ENCODE data around the gene APCDD1L. TPM values are rescaled to one million over a fixed set of nuclear protein-coding genes. Genes with fewer than 3 reads are reported as not detected.

Gene APCDD1L
- total and polyA plus RNA-seq, 8 donors = 0.16 to 1.8 (median 0.32) TPM

- no peaks in the 10 kb centered on the region for H3K36me3 ChIP-seq
- ATAC-seq = no peak
- H3K27me3 ChIP-seq = no peaks in the 10 kb centered on the region
- H3K9me3 ChIP-seq = no peaks in the 10 kb centered on the region
- DNase-seq = no peak
- H3K27ac ChIP-seq = no peak overlapping the region
- no peak for TF ChIP-seq CTCF (IDR thresholded peaks at IDR 0.05)
- 61 to 69% methylated on average over 2 of the region's 2 CpGs for WGBS, 2 donors
- no peak for FAIRE-seq
- H3K4me1 ChIP-seq = no peaks in the 10 kb centered on the region
- H3K4me3 ChIP-seq = no peak overlapping the region
- intact Hi-C loops (cut with DNase I) = no loop called here
Observed at GRCh38 chr20:58523971-58524315, 8.7 kb upstream of the APCDD1L start.

- H3K27ac ChIP-seq = no peak overlapping the region
- no peaks in the 10 kb centered on the region for H3K27me3 ChIP-seq
- WGBS, 2 donors = 26 to 34% methylated on average over 19 of the region's 19 CpGs
- no peak for ATAC-seq
- intact Hi-C loops (cut with DNase I) = no loop called here
- H3K4me1 ChIP-seq = no peaks in the 10 kb centered on the region
- FAIRE-seq = no peak
- TF ChIP-seq CTCF (IDR thresholded peaks at IDR 0.05) = no peak
- DNase-seq = no peak
- H3K36me3 ChIP-seq = no peaks in the 10 kb centered on the region
- H3K9me3 ChIP-seq = no peaks in the 10 kb centered on the region
- no peak overlapping the region for H3K4me3 ChIP-seq
Observed at GRCh38 chr20:58523072-58523970, 8.1 kb upstream of the APCDD1L start.

- 14 to 16% methylated on average over 3 of the region's 3 CpGs for WGBS, 2 donors
- no peaks in the 10 kb centered on the region for H3K4me1 ChIP-seq
- no peak overlapping the region for H3K27ac ChIP-seq
- no peaks in the 10 kb centered on the region for H3K9me3 ChIP-seq
- no peak for DNase-seq
- no peaks in the 10 kb centered on the region for H3K27me3 ChIP-seq
- no peaks in the 10 kb centered on the region for H3K36me3 ChIP-seq
- intact Hi-C loops (cut with DNase I) = no loop called here
- no peak for TF ChIP-seq CTCF (IDR thresholded peaks at IDR 0.05)
- FAIRE-seq = no peak
- no peak for ATAC-seq
- no peak overlapping the region for H3K4me3 ChIP-seq
Observed at GRCh38 chr20:58522666-58523065, 7.5 kb upstream of the APCDD1L start.

GRCh38 chr20:58521763-58522162, 6.6 kb upstream of the APCDD1L start:
- no peaks in the 10 kb centered on the region for H3K9me3 ChIP-seq
- H3K4me3 ChIP-seq = no peak overlapping the region
- no peak overlapping the region for H3K27ac ChIP-seq
- FAIRE-seq (no peak), DNase-seq (no peak), ATAC-seq (no peak)
- intact Hi-C loops (cut with DNase I) = no loop called here
- H3K4me1 ChIP-seq = no peaks in the 10 kb centered on the region
- no peaks in the 10 kb centered on the region for H3K36me3 ChIP-seq
- H3K27me3 ChIP-seq = no peaks in the 10 kb centered on the region
- no peak for TF ChIP-seq CTCF (IDR thresholded peaks at IDR 0.05)
- 69 to 77% methylated on average over 10 of the region's 10 CpGs for WGBS, 2 donors
